Amniotic stem cell (primary cell): ENCODE results near the gene STARD3.

ENCODE experiments used
- DNase-seq: peaks from one replicate; lab custom pipeline; 2025; lab: John Stamatoyannopoulos, UW

Gene STARD3

GRCh38 chr17:39660397-39661385, 23.7 kb downstream of the STARD3 start:
- DNase-seq: no peak

DNA sequence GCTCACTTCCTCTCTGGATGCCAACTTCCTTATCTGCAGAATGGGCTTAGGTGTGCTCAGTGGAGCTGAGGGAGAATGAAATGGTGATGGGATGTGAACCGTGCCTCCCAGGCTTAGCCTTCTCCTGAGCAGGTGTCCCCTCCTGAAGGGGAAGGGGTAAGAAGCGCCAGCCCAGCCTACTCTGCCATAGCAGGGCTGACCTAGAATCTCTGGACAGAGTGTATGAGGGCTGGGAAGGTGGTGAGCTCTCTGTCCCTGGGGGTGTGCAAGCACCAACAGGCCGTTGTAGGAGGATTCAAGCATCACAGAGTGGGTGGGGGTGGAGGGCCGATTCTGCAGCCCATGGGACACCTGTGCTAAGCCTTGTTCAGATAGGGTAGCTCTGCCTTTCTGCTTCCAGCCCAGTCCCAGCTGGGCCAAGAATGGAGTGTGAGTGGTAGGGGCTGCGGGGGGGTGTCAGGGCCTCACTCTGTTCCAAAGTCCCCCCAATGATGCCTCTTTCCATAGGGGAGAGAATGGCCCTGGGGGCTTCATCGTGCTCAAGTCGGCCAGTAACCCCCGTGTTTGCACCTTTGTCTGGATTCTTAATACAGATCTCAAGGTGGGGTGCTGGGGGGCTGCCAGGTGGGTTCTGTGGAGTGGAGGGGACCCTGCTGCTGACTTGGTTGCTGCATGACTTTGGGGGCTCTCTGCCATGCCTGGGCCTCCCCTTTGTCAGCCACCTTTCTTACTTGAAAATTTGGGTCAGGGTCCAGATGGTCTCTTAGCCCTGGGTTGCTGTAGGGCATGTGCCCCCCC, 25.0 kb downstream of the STARD3 start:
- DNase-seq: no peak

- DNase-seq: no peak
These were observed 25.8 kb downstream of the STARD3 start for GRCh38 chr17:39662551-39663339.

DNA sequence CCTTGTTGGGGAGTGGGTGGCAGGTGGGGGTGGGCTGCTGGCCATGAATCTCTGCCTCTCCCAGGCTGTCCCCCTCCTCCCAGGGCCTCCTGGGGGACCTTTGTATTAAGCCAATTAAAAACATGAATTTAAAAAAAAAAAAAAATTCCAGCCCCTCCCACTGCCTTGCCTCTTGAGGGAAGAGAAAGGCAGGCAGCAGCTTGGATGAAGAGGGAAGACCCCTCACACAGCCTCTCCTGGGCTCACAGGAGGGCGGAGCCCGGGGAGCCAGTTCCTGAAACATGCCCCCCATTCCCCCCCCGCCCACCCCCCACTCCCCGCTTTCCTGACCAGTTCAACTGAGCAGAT, 26.4 kb downstream of the STARD3 start:
- no peak for DNase-seq

GRCh38 chr17:39663688-39664580, 27.0 kb downstream of the STARD3 start:
- no peak for DNase-seq

- DNase-seq: no peak
These were observed 27.9 kb downstream of the STARD3 start, which contains the start of gene TCAP for GRCh38 chr17:39664581-39665561. TSS of gene TCAP (plus strand) at chr17:39665349. CDS start at chr17:39665360, 11 bp downstream.

GRCh38 chr17:39665642-39666224, 28.8 kb downstream of the STARD3 start:
- no peak for DNase-seq

GRCh38 chr17:39666231-39666600, 29.3 kb downstream of the STARD3 start:
- no peak for DNase-seq

DNA sequence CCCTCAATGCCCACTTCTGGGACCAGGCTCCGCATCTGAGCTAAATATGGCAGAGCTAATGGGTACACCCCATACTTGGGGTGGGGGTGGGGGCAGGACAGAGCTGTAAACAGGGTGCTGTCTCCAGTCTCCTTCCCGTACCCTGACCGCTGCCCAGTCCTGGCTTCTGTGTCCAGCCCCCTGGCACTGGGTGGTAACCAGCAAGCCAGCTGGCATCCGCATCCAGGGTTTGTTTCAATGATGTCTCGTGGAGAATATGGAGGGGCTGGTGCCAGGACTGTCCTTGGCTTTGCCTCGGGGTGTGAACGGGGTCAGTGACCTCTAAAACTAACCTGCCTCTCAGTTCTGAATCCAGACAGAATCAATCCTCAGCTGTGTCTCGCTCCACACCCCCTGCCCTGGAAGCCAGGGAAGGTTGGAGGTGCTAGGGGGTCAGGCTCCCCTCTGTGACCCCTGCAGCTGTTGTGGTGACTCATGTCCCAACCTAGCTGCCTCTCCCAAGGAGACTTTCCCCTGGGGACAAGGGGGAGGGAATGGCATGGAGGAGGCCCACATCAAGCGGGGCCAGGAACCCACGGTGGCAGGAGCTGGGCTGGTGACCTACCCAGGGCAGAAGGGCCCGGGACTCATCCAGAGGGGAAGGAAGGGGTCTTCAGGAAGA, 29.8 kb downstream of the STARD3 start:
- DNase-seq: no peak

DNA sequence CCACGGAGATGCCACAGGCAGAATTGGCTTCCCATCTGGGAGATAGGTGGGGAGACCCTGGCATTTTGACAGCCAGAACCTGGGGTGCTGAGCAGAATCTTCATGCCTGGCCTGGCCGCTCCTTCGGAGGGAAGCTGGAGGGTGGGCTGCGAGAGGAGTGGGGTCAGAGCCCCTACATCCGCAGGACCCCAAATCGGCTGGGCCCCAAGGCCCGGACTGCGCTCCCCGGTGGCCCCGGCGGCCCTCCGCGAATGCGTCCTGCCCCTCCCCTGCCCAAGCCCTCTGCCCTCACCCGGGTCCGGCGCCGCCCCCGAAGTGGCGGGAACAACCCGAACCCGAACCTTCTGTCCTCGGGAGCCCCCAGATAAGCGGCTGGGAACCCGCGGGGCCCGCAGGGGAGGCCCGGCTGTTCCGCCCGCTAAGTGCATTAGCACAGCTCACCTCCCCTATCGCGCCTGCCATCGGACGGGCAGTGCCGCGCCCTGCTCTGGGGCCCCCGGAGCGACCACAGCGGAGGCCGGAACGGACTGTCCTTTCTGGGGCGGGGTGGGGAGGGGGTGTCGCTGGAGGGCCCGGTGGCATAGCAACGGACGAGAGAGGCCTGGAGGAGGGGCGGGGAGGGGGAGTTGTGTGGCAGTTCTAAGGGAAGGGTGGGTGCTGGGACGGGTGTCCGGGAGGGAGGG, 30.5 kb downstream of the STARD3 start:
- no peak for DNase-seq

GRCh38 chr17:39667945-39668924, 31.3 kb downstream of the STARD3 start, which contains the start of gene PNMT:
TSS of gene PNMT (plus strand) at chr17:39668453. CDS start at chr17:39668476, 23 bp downstream.
- peak; percentile 26 for DNase-seq

- DNase-seq: no peak
These were observed 33.2 kb downstream of the STARD3 start for GRCh38 chr17:39669897-39670735.

- DNase-seq: no peak
These were observed 33.8 kb downstream of the STARD3 start for GRCh38 chr17:39670746-39671145.

- DNase-seq: no peak
These were observed 34.9 kb downstream of the STARD3 start for GRCh38 chr17:39671651-39672521.
